HepG2 (cell line): ENCODE results near the gene CYP27A1. TPM values are rescaled to one million over a fixed set of nuclear protein-coding genes. Genes with fewer than 3 reads are reported as not detected.

Experiments used
- ATAC-seq: fragments of 200-7000 bp; cut with Tn5 transposase; 3 replicates; pipeline ENCODE4 v1.9.1; 2020; ENCODE audit warnings: mild to moderate bottlenecking, moderate library complexity
- BruUV-seq: library from RNA; stranded (reverse); fragments of 400-500 nt; replicated peaks from 2 replicates; lab custom pipeline; 2021; lab: Mats Ljungman, UMichigan
- CTCF ChIA-PET: fragments of 300-600 bp; formaldehyde crosslinking; extraction: SDS; loops from one replicate; lab custom pipeline; 2021; ENCODE audit warnings: low total read pairs, inconsistent platforms, low intra/inter-chr PET ratio; lab: Yijun Ruan, JAX
- POLR2A ChIA-PET: fragments of 350-600 bp; sonication (Branson Sonifier 250); formaldehyde crosslinking; loops from one replicate; lab custom pipeline; 2020; ENCODE audit warnings: antibody characterized with exemption, inconsistent platforms; lab: Yijun Ruan, JAX
- DNase-seq: peaks from one replicate; pipeline ENCODE4 v3.0.0-alpha.2; 2015; ENCODE audit warnings: low spot score
- FAIRE-seq: peaks from 3 replicates; lab custom pipeline; 2011; peaks lifted over from hg19 to GRCh38; lab: Jason Lieb, UNC
- H2AFZ ChIP-seq: one replicate; pipeline ENCODE4 v1.6.1; 2011; ENCODE audit warnings: low read length, inconsistent platforms
- H3K27ac ChIP-seq: fragments of 300-600 bp; 3 replicates; pipeline ENCODE4 v1.8.0; 2011; ENCODE audit warnings: mixed run types, mild to moderate bottlenecking, mixed read lengths, low read length, inconsistent platforms; ENCODE audit not compliant: insufficient read depth; ENCODE audit errors: extremely low read length
- H3K27me3 ChIP-seq, 2 experiments: fragments of 200-600 bp in 1 of 2; 2 replicates in 1 of 2; 3 replicates in 1 of 2; pipeline versions ENCODE4 v1.6.0 to v1.8.0; 2011; ENCODE audit warnings: low read length in 2 of 2, mild to moderate bottlenecking in 2 of 2, moderate library complexity in 2 of 2, inconsistent platforms in 1 of 2; ENCODE audit not compliant: insufficient read depth in 2 of 2, control insufficient read depth in 1 of 2
- H3K36me3 ChIP-seq, 2 experiments: fragments of 200-600 bp in 1 of 2; replicated peaks in 1 of 2; 2 replicates in 1 of 2; 3 replicates in 1 of 2; pipeline versions ENCODE4 v1.5.1 to v1.8.0; 2011; ENCODE audit warnings: low read length in 2 of 2, inconsistent platforms in 1 of 2; ENCODE audit not compliant: insufficient read depth in 2 of 2, control insufficient read depth in 1 of 2
- H3K4me1 ChIP-seq: 2 replicates; pipeline ENCODE4 v1.5.1; 2012; ENCODE audit warnings: low read length, inconsistent platforms; ENCODE audit not compliant: insufficient read depth
- H3K4me2 ChIP-seq: 2 replicates; pipeline ENCODE4 v1.6.0; 2011; ENCODE audit warnings: low read depth, low read length, inconsistent platforms
- H3K4me3 ChIP-seq, 3 experiments: fragments of 200-600 bp in 1 of 3; sonication (generic), shearing (Covaris generic) in 1 of 3; replicated peaks in 1 of 3; 2 replicates each; pipeline ENCODE4 v1.5.1; 2011 to 2016; ENCODE audit warnings: low read length in 3 of 3, inconsistent platforms in 2 of 3, low read depth in 2 of 3, mild to moderate bottlenecking in 2 of 3, control low read depth in 1 of 3, mixed read lengths in 1 of 3; ENCODE audit not compliant: insufficient read depth in 1 of 3
- H3K79me2 ChIP-seq: one replicate; pipeline ENCODE4 v1.6.1; 2011; ENCODE audit warnings: low read length, inconsistent platforms; ENCODE audit not compliant: insufficient read depth
- H3K9ac ChIP-seq: 2 replicates; pipeline ENCODE4 v1.6.0; 2011; ENCODE audit warnings: mild to moderate bottlenecking, low read depth, low read length, inconsistent platforms; ENCODE audit not compliant: insufficient read depth
- H3K9me3 ChIP-seq: 2 replicates; pipeline ENCODE4 v1.5.1; 2012; ENCODE audit warnings: mild to moderate bottlenecking, low read length
- H4K20me1 ChIP-seq: 2 replicates; pipeline ENCODE4 v1.6.0; 2011; ENCODE audit warnings: inconsistent platforms, mild to moderate bottlenecking, low read length, moderate library complexity; ENCODE audit not compliant: insufficient read depth
- ARHGAP35 ChIP-seq: sonication (generic); formaldehyde crosslinking; IDR thresholded peaks from 2 replicates; pipeline ENCODE4 v1.9.0; 2022; ENCODE audit warnings: mild to moderate bottlenecking, inconsistent platforms, moderate library complexity, missing genetic modification reagents, borderline replicate concordance
- KDM2A ChIP-seq: sonication (generic); formaldehyde crosslinking; IDR thresholded peaks from 2 replicates; pipeline ENCODE4 v1.4.0; 2020; ENCODE audit warnings: low read depth, missing genetic modification reagents, borderline replicate concordance
- NR0B2 ChIP-seq: sonication (generic); formaldehyde crosslinking; IDR thresholded peaks from 2 replicates; pipeline ENCODE4 v1.4.0; 2020; ENCODE audit warnings: mild to moderate bottlenecking, missing genetic modification reagents
- REST ChIP-seq, 2 experiments: IDR thresholded peaks; 2 replicates each; pipeline ENCODE4 v1.6.1; 2011 to 2012; ENCODE audit warnings: low read length in 2 of 2, borderline replicate concordance in 1 of 2, low read depth in 1 of 2, mild to moderate bottlenecking in 1 of 2, moderate library complexity in 1 of 2
- SKIL ChIP-seq: sonication (generic); formaldehyde crosslinking; IDR thresholded peaks from 2 replicates; pipeline ENCODE4 v1.8.0; 2022; ENCODE audit warnings: missing genetic modification reagents, mild to moderate bottlenecking, moderate library complexity, borderline replicate concordance
- ZFAT ChIP-seq: sonication (generic); formaldehyde crosslinking; conservative IDR thresholded peaks from 2 replicates; pipeline ENCODE4 v1.8.1; 2023; ENCODE audit warnings: missing genetic modification reagents, inconsistent platforms
- ZFP36 ChIP-seq: fragments of 150-350 bp; IDR thresholded peaks from 2 replicates; pipeline ENCODE4 v1.6.1; 2018; ENCODE audit warnings: borderline replicate concordance, low read length, low read depth; ENCODE audit not compliant: partially characterized antibody
- ZNF282 ChIP-seq: fragments of 450-650 bp; IDR thresholded peaks from 2 replicates; pipeline ENCODE4 v1.6.1; 2018; ENCODE audit not compliant: partially characterized antibody
- ZNF383 ChIP-seq: sonication (generic); formaldehyde crosslinking; IDR thresholded peaks from 2 replicates; pipeline ENCODE4 v1.4.0; 2020; ENCODE audit warnings: missing genetic modification reagents, mild to moderate bottlenecking, borderline replicate concordance
- ZNF451 ChIP-seq: sonication (generic); formaldehyde crosslinking; IDR thresholded peaks from 2 replicates; pipeline ENCODE4 v1.5.0; 2020; ENCODE audit warnings: mild to moderate bottlenecking, missing genetic modification reagents
- ZNF569 ChIP-seq: sonication (generic); formaldehyde crosslinking; IDR thresholded peaks from 2 replicates; pipeline ENCODE4 v1.5.0; 2020; ENCODE audit warnings: mild to moderate bottlenecking, missing genetic modification reagents, moderate library complexity, borderline replicate concordance
- ZNF740 ChIP-seq: sonication (generic); formaldehyde crosslinking; IDR thresholded peaks from 2 replicates; pipeline ENCODE4 v1.4.0; 2020; ENCODE audit warnings: missing genetic modification reagents
- WGBS: methylation state at CpG from one replicate; pipeline ENCODE4 v1.1.6; 2017; ENCODE audit warnings: low lambda C conversion rate; 5-methylcytosine and 5-hydroxymethylcytosine counted together
- in situ Hi-C: cut with HindIII; loops from 2 replicates; pipeline ENCODE4 v1.10.0; 2017; ENCODE audit warnings: low pct_unique_long_range_greater_than_20kb; ENCODE audit not compliant: extremely low pct_ligation_motif_present
- intact Hi-C: fragments of 100-400 bp; cut with micrococcal nuclease; formaldehyde crosslinking; loops from one replicate; pipeline ENCODE4 v1.10.0; 2022; ENCODE audit not compliant: unreplicated experiment
- polyA plus RNA-seq, 8 experiments: library from polyadenylated mRNA; depleted of rRNA in 3 of 8; stranded (reverse) in 7 of 8; unstranded in 1 of 8; fragments of >200 nt; fragmentation: Illumina TruSeq in 4 of 8; extraction: Trizol in 4 of 8; gene quantifications; 2 replicates each; pipeline versions ENCODE4 v1.2.1 to v1.2.3, GENCODE V29; 2011 to 2016; ENCODE audit warnings: low read depth in 4 of 8, missing spikeins in 1 of 8, mixed read lengths in 1 of 8; ENCODE audit not compliant: insufficient read depth in 1 of 8
- total RNA-seq, 5 experiments: library from RNA; depleted of rRNA; stranded (reverse); fragments of >200 nt; fragmentation: Illumina TruSeq; extraction: Trizol; gene quantifications; 2 replicates each; pipeline ENCODE4 v1.2.3, GENCODE V29; 2016; ENCODE audit warnings: low read depth in 1 of 5

CYP27A1 gene
- total and polyA plus RNA-seq, 2 of the 13 experiments (the other 11 are each of a cell fraction or from before 2014, with no cell fraction given): 157 to 266 TPM

GRCh38 chr2:218850796-218851195 is 68.8 kb downstream of the CYP27A1 start:
- Histone ChIP-seq H3K27ac (no peak overlapping the region), H3K27me3 (peaks cover 4 to 53% of the 10 kb centered on the region in 2 experiments; a peak in 4 of 5 replicates), H3K4me2 (no peak overlapping the region), H4K20me1 (no peaks in the 10 kb centered on the region; the same call in 1 of the 2 replicates), H2AFZ (no peak overlapping the region), H3K4me1 (peaks cover 40% of the 10 kb centered on the region), H3K9me3 (no peaks in the 10 kb centered on the region), H3K9ac (no peak overlapping the region), H3K79me2 (no peaks in the 10 kb centered on the region), H3K36me3 (no peaks in the 10 kb centered on the region)
- no peak for FAIRE-seq
- in situ Hi-C loops (no loop called here), intact Hi-C loops (no loop called here)
- no peak for ATAC-seq
- BruUV-seq: no TSS peak
- CTCF ChIA-PET: no interaction called here
- no peak for TF ChIP-seq KDM2A (CRISPR knock-in tag)
- no peak for TF ChIP-seq ZNF569 (CRISPR knock-in tag)
- no peak for TF ChIP-seq ZFP36
- no peak for TF ChIP-seq ARHGAP35 (CRISPR knock-in tag)
- TF ChIP-seq ZFAT (CRISPR knock-in tag): no peak
- no peak for TF ChIP-seq REST (IDR thresholded peaks at IDR 0.05; ENCODE audit: borderline replicate concordance in 1 of 2, low read depth in 1 of 2, low read length in 2 of 2)
- TF ChIP-seq ZNF282: no peak
- no peak for TF ChIP-seq ZNF740
- TF ChIP-seq SKIL (CRISPR knock-in tag): no peak
- no peak for TF ChIP-seq NR0B2
- TF ChIP-seq ZNF451 (CRISPR knock-in tag): no peak
- no peak for TF ChIP-seq ZNF383 (CRISPR knock-in tag)
- TF ChIP-seq, all 625 proteins: peak for 0
- 45% methylated on average over 2 of the region's 2 CpGs for WGBS
- DNase-seq: no peak
- POLR2A ChIA-PET: no interaction called here
- no peak overlapping the region for H3K4me3 ChIP-seq
